Measurements from ENCODE around the gene ECI1. TPM values are rescaled to one million over a fixed set of nuclear protein-coding genes. Genes with fewer than 3 reads are reported as not detected.

Gene ECI1
- polyA plus RNA-seq, 3 donors, result 58.4 to 64.1 (median 58.7) TPM

DNA sequence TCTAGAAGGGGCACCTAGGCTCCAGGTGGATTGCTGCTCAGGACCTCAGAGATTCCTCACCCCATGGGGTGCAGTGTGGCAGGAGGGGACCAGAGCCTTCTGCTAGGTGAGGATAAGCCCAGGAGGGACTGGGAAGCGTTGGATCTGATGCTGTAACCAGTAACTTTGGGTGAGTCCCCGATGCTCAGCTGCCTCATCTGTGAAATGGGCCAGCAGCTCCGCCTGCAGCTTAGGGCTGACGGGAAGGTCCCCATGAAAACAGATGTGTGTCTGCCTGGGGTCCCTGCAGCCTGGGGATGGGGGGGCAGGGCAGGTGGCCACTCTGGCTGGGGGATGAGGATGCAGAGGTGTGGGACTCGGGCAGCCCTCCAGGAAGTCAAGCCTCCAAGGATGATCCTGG lies 52.3 kb downstream of the ECI1 start:
- DNase-seq (ENCODE audit: low read depth in 3 of 3, low spot score in 2 of 3), result no peak

DNA sequence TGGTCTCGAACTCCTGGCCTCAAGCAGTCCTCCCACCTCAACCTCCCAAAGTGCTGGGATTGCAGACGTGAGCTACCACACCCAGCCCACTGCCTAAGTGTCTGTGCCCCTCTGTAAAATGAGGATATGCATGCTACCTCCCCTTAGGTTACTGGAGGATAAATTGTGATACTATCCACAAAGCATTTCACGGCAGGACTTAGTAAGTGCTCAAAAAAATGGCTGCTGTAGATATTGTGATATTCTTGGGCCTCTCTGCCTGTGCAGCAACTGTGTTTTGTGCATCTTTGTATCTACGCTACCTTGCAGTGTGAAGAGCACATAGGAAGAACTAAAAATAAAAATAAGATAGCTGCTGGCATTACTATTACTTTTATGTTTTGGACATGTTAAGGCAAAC lies 53.1 kb downstream of the ECI1 start:
- DNase-seq (ENCODE audit: low read depth in 3 of 3, low spot score in 2 of 3), result no peak

DNA sequence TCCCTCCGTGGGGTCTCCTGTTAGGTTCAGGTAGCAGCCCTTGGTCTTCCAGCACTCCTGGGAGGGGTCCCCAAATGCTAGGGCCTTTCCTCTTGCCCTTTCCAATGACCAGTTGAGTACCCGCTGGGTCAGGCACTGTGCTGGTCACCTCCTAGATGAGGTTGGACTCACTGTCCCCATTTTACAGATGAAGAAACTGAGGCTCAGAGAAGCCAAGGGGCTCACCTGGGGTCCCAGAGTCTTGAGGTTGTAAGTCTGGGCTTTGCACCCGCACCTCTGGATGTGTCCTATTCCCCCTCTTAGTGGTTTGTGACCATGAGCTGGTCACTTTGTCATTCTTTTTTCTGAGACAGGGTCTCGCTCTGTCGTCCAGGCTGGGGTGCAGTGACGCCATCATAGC lies 53.6 kb downstream of the ECI1 start:
- no peak for DNase-seq (ENCODE audit: low read depth in 3 of 3, low spot score in 2 of 3)

DNA sequence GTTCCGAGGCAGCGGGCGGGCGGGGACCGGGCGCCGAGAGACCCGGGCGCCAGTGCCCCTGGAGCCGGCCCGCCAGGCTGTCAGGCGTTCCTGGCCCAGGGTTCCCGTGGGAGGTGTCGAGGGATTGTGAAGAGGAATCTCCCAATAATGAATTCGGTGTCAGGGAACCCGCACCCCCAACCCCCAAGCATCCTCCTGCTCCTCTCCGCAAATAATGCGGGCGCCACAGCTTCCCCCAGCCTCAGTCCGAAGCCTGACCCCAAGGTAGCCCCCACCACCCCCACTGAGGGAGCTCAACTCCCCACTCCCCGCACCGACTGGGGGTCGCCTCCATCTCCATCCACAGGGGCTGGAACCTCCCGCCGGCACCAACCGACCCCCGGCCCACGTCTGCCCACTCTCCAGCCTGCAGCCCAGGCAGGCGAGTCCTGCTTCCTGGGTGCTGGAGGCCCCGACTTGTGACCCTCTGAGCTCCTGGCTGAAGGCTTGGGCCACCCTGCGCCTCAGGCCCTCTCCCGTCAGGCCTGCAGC lies 54.3 kb downstream of the ECI1 start:
- DNase-seq (ENCODE audit: low read depth in 3 of 3, low spot score in 2 of 3), result no peak

DNA sequence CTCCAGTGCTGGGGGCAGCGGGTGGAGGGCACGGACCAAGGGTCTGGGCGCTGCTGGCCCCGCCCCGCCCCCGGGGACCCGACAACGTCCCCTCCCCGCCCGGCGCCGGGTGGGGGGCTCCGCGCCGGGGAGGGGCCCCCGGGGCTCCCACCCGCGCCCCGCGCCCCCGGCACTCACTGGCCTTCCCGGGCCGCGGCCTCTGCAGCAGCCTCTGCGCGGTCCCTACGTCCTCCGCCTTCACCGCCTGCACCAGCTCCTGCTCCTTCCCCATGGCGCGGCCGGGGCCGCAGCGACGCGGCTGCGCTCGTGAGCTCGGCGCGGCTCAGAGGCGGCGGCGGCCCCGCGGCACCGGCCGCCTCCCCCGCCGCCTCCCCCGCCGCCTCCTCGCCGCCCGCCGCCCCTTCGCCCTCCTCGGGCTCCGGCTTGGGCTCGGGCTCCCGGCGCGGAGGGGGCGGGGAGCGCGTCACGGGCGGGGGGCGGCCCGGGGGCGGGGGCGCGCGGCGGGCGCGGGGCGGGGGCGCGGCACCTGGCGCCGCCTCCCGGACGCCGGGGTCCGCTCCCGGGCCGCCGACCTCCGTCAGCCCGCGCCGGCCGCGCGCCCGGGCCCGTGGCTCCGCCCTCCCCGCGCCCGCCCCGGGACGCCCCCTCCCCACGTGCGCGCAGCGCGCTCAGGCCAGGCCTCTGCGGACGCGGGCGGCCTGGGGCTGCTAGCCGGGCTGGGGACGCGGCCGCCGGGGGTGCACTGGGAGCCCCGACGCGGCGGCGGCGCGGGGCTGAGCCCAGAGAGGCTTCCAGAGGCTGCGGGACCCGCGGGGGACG lies 55.0 kb downstream of the ECI1 start, which contains the start of gene CASKIN1:
Gene CASKIN1, minus strand, starts transcription at position 444 of the 819 bp plus-strand sequence. Its CDS starts 173 bp downstream, at position 271.
- no peak for DNase-seq (ENCODE audit: low read depth in 3 of 3, low spot score in 2 of 3)

DNA sequence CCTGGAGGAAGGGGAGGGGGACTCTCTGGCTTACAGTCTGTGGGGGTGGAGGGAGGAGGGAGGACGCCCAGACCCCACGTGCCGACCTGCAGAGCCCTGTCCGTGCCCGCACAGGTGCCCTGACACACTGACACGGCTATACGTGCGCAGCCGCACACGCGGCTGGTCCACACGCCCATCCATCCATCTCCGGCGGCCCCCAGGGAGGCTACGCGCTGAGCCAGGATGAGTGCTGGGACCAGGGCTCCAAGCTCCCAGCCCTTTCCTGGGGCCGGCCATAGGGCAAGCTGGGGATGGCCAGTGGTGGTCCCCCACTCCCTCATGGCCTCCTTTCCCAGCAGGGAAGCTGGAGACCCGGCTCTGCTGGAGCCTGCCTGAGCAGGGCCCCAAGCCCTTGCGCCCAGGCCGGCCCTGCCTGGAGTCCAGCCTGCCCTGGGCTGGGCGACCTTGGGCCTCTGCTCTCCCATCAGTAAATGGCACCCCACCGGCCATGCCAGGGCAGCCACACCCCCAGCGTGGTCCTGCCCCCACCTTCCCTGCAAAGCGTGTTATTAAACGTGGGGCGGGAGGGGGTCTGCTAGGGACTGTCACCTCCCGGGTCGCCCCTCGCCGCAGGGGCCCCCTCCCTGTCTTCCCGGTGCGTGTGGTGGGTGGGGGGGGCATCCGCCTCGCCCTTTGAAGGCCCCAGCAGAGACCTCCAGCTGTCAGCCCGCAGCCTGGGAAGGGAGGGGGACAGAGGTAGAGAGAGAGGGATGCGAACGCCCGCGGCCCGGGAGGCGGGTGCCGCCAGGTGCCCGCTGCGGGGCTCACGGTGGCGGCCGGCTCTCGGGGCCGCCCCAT lies 55.8 kb downstream of the ECI1 start:
- no peak for DNase-seq (ENCODE audit: low read depth in 3 of 3, low spot score in 2 of 3)

DNA sequence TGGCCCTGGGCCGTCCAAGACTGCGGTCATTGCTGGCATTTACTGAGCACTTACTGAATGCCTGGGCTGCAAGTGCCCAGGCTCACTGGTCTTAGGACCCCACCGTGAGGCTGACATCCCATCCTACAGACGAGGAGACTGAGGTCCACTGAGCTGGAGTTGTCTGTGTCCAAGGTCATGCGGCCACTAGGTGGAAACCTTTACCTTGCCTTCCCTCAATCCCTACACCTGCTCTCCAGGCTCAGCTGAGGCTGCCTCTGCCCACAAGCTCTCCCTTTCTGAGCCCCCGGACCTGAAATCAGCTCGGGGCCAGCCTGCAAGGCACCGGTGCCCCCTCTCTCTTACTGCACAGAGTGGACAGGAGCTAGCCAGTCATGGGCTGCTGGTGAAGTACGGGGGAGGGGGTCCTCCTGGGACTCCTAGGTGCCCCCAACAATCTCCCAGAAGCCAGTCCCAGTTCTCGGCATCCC lies 56.5 kb downstream of the ECI1 start:
- no peak for DNase-seq (ENCODE audit: low read depth in 3 of 3, low spot score in 2 of 3)

DNA sequence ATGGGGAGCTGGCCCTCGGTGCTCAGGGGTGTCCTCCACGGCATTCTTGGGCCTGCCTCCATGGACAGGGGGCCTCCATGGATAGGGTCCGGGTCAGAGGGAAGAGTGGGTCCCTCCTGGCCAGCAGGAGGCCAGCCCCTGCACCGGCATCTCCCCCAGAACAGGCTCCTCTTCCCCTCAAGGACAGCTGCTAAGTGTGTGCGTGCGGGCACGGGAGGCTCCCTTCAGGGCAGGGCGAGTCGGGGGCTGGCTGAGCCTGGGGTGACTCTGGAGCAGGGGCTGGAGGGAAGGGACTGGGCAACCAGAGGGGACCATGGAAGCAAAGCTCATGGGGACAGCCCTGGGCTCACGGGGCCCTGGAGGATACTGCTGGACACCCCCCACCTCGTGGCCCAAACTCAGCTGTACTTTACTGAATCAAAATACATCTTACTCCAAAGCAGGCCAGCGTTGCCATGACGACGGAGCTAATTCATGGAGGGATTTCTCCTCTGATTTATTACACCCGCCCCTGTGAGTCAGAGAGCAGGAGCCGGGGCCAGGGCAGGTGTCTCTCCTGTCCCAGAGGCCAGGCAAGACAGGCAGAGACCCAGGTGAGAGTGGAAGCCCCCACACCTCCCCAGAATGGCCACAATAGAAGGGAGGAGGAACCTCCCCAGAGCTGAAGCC lies 57.1 kb downstream of the ECI1 start:
- DNase-seq (ENCODE audit: low read depth in 3 of 3, low spot score in 2 of 3), result no peak

DNA sequence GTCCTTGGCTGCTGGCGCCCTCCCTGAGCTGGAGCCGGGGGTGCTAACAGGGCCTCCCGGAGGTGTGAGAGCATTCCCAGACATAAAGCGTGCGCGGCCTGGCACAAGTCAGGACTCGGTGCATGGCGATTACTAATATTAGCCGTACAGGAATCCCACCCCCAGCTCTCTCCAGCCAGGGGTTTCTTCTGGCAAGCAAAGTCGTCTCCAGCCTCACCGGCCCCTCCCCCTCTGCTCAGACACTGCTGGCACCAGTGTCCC lies 60.0 kb downstream of the ECI1 start:
- DNase-seq (ENCODE audit: low read depth in 3 of 3, low spot score in 2 of 3), result no peak

DNA sequence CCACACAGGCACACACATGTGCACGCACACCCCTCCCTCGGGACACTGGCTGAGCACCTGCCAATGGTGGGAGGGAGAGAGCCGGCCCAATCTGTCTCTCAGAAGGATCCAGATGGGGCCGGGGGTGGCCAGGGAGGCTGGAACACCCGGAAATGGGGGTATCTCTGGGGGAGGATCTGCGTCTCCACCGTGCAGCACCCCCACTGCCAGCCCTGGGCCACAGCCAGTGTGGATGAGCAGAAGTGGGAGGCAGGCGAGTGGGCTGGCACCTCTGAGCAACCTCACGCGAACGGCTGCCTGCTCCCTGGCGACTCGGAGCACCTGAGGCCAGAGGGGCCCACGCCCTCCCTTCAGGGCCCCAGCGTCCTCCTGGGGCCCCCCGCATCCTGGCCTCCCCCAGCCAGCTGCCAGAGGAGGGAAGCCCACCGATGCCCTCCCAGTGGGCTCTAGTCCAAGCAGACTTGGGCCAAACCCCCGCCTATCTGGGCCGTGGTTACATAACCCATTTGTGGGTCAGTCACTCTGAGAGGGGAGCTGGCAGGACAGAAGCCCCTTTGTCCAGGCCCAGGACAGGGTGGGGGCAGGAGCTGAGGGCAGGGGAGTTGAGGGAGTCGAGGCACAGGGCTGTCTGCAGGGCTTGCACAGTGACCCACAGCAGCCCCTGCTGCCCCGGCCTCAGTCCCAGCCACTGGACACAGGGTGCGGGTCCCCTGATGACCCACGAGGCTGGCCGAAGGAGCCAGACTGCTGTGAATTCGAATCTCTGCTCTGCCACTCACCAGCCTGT lies 60.5 kb downstream of the ECI1 start:
- no peak for DNase-seq (ENCODE audit: low read depth in 3 of 3, low spot score in 2 of 3)

DNA sequence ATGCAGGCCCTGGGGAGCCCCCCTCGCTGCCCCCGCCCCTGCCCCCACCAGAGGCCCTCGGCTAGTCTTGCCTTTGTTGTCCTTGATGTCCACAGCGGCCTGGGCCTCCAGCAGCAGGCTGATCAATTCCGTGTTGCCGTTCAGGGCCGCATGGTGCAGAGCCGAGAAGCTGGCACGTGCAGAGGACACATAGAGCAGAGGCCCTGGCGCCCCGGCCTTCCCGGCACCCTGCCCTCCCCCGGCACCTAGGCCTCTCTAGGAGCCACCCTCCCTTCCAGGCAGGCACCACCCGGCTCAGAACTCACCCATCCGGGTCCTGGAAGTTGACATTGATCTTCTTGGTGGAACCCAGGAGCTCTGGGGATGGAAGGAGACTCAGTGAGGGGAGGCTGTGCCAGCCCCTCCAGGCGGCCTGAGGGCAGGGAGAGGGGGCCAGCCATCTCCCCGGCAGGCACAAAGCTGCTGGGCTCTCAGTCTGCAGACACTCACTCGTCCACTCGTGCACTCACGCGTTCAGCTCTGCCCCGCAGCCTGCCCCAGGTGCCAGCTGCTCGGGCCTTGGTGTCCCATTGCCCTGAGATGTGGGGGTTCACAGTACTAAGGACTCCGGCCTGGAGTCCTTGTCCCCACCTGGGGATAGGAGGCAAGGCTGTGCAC lies 61.3 kb downstream of the ECI1 start:
- DNase-seq (ENCODE audit: low read depth in 3 of 3, low spot score in 2 of 3), result no peak

Other genes with a start within 250 kb of the ECI1 start
- 10 to 100 TPM; 14.2 to 16.4 (median 15.4) TPM for gene ZNF598, start 241.8 kb downstream of the ECI1 start, polyA plus RNA-seq (ENCODE audit: insufficient read length in 3 of 3)
- gene NPW, start 231.8 kb downstream of the ECI1 start, polyA plus RNA-seq (ENCODE audit: insufficient read length in 3 of 3), result 1 to 10 TPM; 1.7 to 6.0 (median 3.9) TPM
- gene NHERF2, start 224.7 kb downstream of the ECI1 start, polyA plus RNA-seq (ENCODE audit: insufficient read length in 3 of 3), result 100 to 1,000 TPM in 1 of 3 donors, 10 to 100 TPM in 2; 82.6 to 106 (median 88.6) TPM
- gene NTHL1, start 203.8 kb downstream of the ECI1 start, polyA plus RNA-seq (ENCODE audit: insufficient read length in 3 of 3), result 10 to 100 TPM; 15.4 to 17.7 (median 16.9) TPM
- gene TSC2, start 203.6 kb downstream of the ECI1 start, polyA plus RNA-seq (ENCODE audit: insufficient read length in 3 of 3), result 100 to 1,000 TPM in 2 of 3 donors, 10 to 100 TPM in 1; 98.9 to 117 (median 108) TPM
- 10 to 100 TPM; 53.0 to 59.6 (median 54.5) TPM for gene PKD1, start 115.7 kb downstream of the ECI1 start, polyA plus RNA-seq (ENCODE audit: insufficient read length in 3 of 3)
- 1 to 10 TPM; 2.7 to 3.1 (median 3.0) TPM for gene RAB26, start 103.0 kb downstream of the ECI1 start, polyA plus RNA-seq (ENCODE audit: insufficient read length in 3 of 3)
- 10 to 100 TPM; 51.4 to 60.4 (median 60.3) TPM for gene TRAF7, start 95.8 kb downstream of the ECI1 start, polyA plus RNA-seq (ENCODE audit: insufficient read length in 3 of 3)
- gene CASKIN1, start 55.0 kb downstream of the ECI1 start, polyA plus RNA-seq (ENCODE audit: insufficient read length in 3 of 3), result 1 to 10 TPM in 2 of 3 donors, under 1 TPM in 1; 0.92 to 1.4 (median 1.4) TPM
- 10 to 100 TPM; 41.3 to 48.7 (median 43.8) TPM for gene MLST8, start 46.1 kb downstream of the ECI1 start, polyA plus RNA-seq (ENCODE audit: insufficient read length in 3 of 3)
- 1 to 10 TPM; 3.0 to 4.1 (median 3.0) TPM for gene BRICD5, start 40.7 kb downstream of the ECI1 start, polyA plus RNA-seq (ENCODE audit: insufficient read length in 3 of 3)
- 10 to 100 TPM; 10.1 to 14.5 (median 12.9) TPM for gene PGP, start 36.7 kb downstream of the ECI1 start, polyA plus RNA-seq (ENCODE audit: insufficient read length in 3 of 3)
- gene E4F1, start 28.0 kb downstream of the ECI1 start, polyA plus RNA-seq (ENCODE audit: insufficient read length in 3 of 3), result 10 to 100 TPM; 13.2 to 14.3 (median 13.6) TPM
- under 1 TPM; 0.68 to 0.74 (median 0.74) TPM for gene DNASE1L2, start 15.1 kb downstream of the ECI1 start, polyA plus RNA-seq (ENCODE audit: insufficient read length in 3 of 3)
- gene RNPS1, start 16.5 kb upstream of the ECI1 start, polyA plus RNA-seq (ENCODE audit: insufficient read length in 3 of 3), result 100 to 1,000 TPM; 176 to 191 (median 186) TPM
- 1 to 10 TPM; 4.3 to 5.5 (median 5.4) TPM for gene ABCA3, start 89.1 kb upstream of the ECI1 start, polyA plus RNA-seq (ENCODE audit: insufficient read length in 3 of 3)
- 10 to 100 TPM in 1 of 3 donors, 1 to 10 TPM in 2; 9.8 to 10.3 (median 9.9) TPM for gene CCNF, start 177.9 kb upstream of the ECI1 start, polyA plus RNA-seq (ENCODE audit: insufficient read length in 3 of 3)
- gene TEDC2, start 208.5 kb upstream of the ECI1 start, polyA plus RNA-seq (ENCODE audit: insufficient read length in 3 of 3), result 1 to 10 TPM; 7.9 to 9.3 (median 9.0) TPM
- 1 to 10 TPM; 1.7 to 2.5 (median 2.4) TPM for gene NTN3, start 219.7 kb upstream of the ECI1 start, polyA plus RNA-seq (ENCODE audit: insufficient read length in 3 of 3)
- 10 to 100 TPM; 14.3 to 17.7 (median 14.6) TPM for gene TBC1D24, start 223.5 kb upstream of the ECI1 start, polyA plus RNA-seq (ENCODE audit: insufficient read length in 3 of 3)

Data from right renal cortex interstitium (tissue), 3 donors.